ENCODE measurements around the gene CSMD2. TPM values are rescaled to one million over a fixed set of nuclear protein-coding genes. Genes with fewer than 3 reads are reported as not detected.

Gene CSMD2
- total RNA-seq, 1 experiment from 2014 or later: 0.22 TPM

GRCh38 chr1:33683913-33684312, 481.1 kb downstream of the CSMD2 start:
- BruUV-seq (replicated peaks): no TSS peak
- Histone ChIP-seq H3K4me2 (ENCODE audit: low read length) (no peak overlapping the region), H4K20me1 (ENCODE audit: insufficient read depth) (no peaks in the 10 kb centered on the region), H3K4me1 (ENCODE audit: control insufficient read depth in 1 of 2, insufficient read depth in 2 of 2, low read length in 2 of 2) (no peaks in the 10 kb centered on the region), H3K9me3 (ENCODE audit: control insufficient read depth in 1 of 2, insufficient read depth in 1 of 2, low read depth in 1 of 2, low read length in 2 of 2) (no peaks in the 10 kb centered on the region), H3K9ac (ENCODE audit: low read length) (no peak overlapping the region), H2AFZ (ENCODE audit: low read depth, low read length, poor library complexity, severe bottlenecking) (no peak overlapping the region), H3K9me2 (ENCODE audit: insufficient read depth) (no peaks in the 10 kb centered on the region), H3K36me3 (ENCODE audit: control insufficient read depth in 1 of 2, insufficient read depth in 2 of 2, low read length in 2 of 2) (no peaks in the 10 kb centered on the region), H3K79me2 (ENCODE audit: insufficient read depth, low read length) (no peaks in the 10 kb centered on the region), H3K27me3 (ENCODE audit: insufficient read depth, low read length) (peaks cover 65% of the 10 kb centered on the region), H3K27ac (ENCODE audit: low read depth, low read length) (no peak overlapping the region), H3K4me3 (replicated peaks in 1 of 2; ENCODE audit: low read depth in 1 of 2, low read length in 2 of 2) (no peak overlapping the region)
- ATAC-seq: no peak
- CTCF ChIA-PET: no interaction called here
- no peak for TF ChIP-seq ZBTB33 (IDR thresholded peaks at IDR 0.05; ENCODE audit: extremely low read depth, insufficient replicate concordance, low read length)
- TF ChIP-seq MAX (IDR thresholded peaks at IDR 0.05): no peak
- TF ChIP-seq, protein P1, sequence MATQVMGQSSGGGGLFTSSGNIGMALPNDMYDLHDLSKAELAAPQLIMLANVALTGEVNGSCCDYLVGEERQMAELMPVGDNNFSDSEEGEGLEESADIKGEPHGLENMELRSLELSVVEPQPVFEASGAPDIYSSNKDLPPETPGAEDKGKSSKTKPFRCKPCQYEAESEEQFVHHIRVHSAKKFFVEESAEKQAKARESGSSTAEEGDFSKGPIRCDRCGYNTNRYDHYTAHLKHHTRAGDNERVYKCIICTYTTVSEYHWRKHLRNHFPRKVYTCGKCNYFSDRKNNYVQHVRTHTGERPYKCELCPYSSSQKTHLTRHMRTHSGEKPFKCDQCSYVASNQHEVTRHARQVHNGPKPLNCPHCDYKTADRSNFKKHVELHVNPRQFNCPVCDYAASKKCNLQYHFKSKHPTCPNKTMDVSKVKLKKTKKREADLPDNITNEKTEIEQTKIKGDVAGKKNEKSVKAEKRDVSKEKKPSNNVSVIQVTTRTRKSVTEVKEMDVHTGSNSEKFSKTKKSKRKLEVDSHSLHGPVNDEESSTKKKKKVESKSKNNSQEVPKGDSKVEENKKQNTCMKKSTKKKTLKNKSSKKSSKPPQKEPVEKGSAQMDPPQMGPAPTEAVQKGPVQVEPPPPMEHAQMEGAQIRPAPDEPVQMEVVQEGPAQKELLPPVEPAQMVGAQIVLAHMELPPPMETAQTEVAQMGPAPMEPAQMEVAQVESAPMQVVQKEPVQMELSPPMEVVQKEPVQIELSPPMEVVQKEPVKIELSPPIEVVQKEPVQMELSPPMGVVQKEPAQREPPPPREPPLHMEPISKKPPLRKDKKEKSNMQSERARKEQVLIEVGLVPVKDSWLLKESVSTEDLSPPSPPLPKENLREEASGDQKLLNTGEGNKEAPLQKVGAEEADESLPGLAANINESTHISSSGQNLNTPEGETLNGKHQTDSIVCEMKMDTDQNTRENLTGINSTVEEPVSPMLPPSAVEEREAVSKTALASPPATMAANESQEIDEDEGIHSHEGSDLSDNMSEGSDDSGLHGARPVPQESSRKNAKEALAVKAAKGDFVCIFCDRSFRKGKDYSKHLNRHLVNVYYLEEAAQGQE (IDR thresholded peaks at IDR 0.05; ENCODE audit: low read depth): no peak
- no peak for TF ChIP-seq SP1 (IDR thresholded peaks at IDR 0.05; ENCODE audit: low read depth)
- TF ChIP-seq ELF1 (IDR thresholded peaks at IDR 0.05; ENCODE audit: borderline replicate concordance, low read depth): no peak
- TF ChIP-seq YY1 (IDR thresholded peaks at IDR 0.05; ENCODE audit: extremely low read depth, insufficient replicate concordance, low read depth, low read length): no peak
- no peak for TF ChIP-seq POLR2A (IDR thresholded peaks at IDR 0.05; ENCODE audit: borderline replicate concordance, extremely low read depth, insufficient read depth, insufficient read length)
- TF ChIP-seq ZFX (IDR thresholded peaks at IDR 0.05): no peak
- TF ChIP-seq EZH2phosphoT487 (IDR thresholded peaks at IDR 0.05; ENCODE audit: borderline replicate concordance): no peak
- no peak for TF ChIP-seq CTCF (IDR thresholded peaks at IDR 0.05 in 2 of 3, conservative IDR thresholded peaks at IDR 0.05 in 1 of 3; ENCODE audit: borderline replicate concordance in 1 of 3, insufficient read depth in 1 of 3, low read depth in 2 of 3, low read length in 2 of 3)
- TF ChIP-seq ZNF274 (IDR thresholded peaks at IDR 0.05; ENCODE audit: low read depth, low read length): no peak
- TF ChIP-seq EGR1 (IDR thresholded peaks at IDR 0.05; ENCODE audit: low read depth): no peak
- no peak for TF ChIP-seq RAD21 (IDR thresholded peaks at IDR 0.05; ENCODE audit: low read depth)
- TF ChIP-seq CEBPB (IDR thresholded peaks at IDR 0.05; ENCODE audit: low read depth): no peak
- POLR2A ChIA-PET: no interaction called here
- DNase-seq (ENCODE audit: low read depth, low spot score): no peak
- intact Hi-C loops (cut with micrococcal nuclease): no loop called here
- RAD21 ChIA-PET (ENCODE audit: low non-redundant PET in 1 of 2, low total read pairs in 2 of 2, uncharacterized antibody in 2 of 2, unreplicated experiment in 2 of 2): no interaction called here
